HUES48 (cell line): ENCODE data around the gene WNT8B.

ENCODE experiments used
- H3K27ac ChIP-seq: one replicate; pipeline ENCODE4 v1.7.0; 2013; ENCODE audit warnings: low read depth, low read length, inconsistent platforms
- H3K27me3 ChIP-seq: 2 replicates; pipeline ENCODE4 v1.6.1; 2013; ENCODE audit warnings: mild to moderate bottlenecking, low read length; ENCODE audit not compliant: control insufficient read depth, insufficient read depth
- H3K36me3 ChIP-seq: 2 replicates; pipeline ENCODE4 v1.6.1; 2013; ENCODE audit warnings: low read length; ENCODE audit not compliant: control insufficient read depth, insufficient read depth
- H3K4me1 ChIP-seq: 2 replicates; pipeline ENCODE4 v1.6.1; 2013; ENCODE audit warnings: mild to moderate bottlenecking, low read length; ENCODE audit not compliant: control insufficient read depth, insufficient read depth
- H3K4me3 ChIP-seq: 2 replicates; pipeline ENCODE4 v1.5.1; 2013; ENCODE audit warnings: mild to moderate bottlenecking, low read depth, low read length
- H3K9ac ChIP-seq: 2 replicates; pipeline ENCODE4 v1.6.1; 2013; ENCODE audit warnings: mild to moderate bottlenecking, low read depth, low read length, moderate library complexity
- H3K9me3 ChIP-seq: 2 replicates; pipeline ENCODE4 v1.6.1; 2013; ENCODE audit warnings: low read length; ENCODE audit not compliant: control insufficient read depth, insufficient read depth

WNT8B gene

GRCh38 chr10:100504096-100504495 lies 41.3 kb downstream of the WNT8B start:
- Histone ChIP-seq H3K9ac (no peak overlapping the region), H3K27ac (no peak overlapping the region), H3K9me3 (no peaks in the 10 kb centered on the region), H3K36me3 (no peaks in the 10 kb centered on the region), H3K4me1 (no peaks in the 10 kb centered on the region), H3K27me3 (no peaks in the 10 kb centered on the region; the same call in none of the 2 replicates), H3K4me3 (no peak overlapping the region)

GRCh38 chr10:100505164-100505563 lies 42.4 kb downstream of the WNT8B start:
- Histone ChIP-seq H3K4me3 (no peak overlapping the region), H3K27ac (no peak overlapping the region), H3K4me1 (no peaks in the 10 kb centered on the region), H3K9me3 (no peaks in the 10 kb centered on the region), H3K27me3 (no peaks in the 10 kb centered on the region; the same call in none of the 2 replicates), H3K36me3 (no peaks in the 10 kb centered on the region), H3K9ac (no peak overlapping the region)

GRCh38 chr10:100506596-100507356 lies 44.0 kb downstream of the WNT8B start:
- H3K9me3 ChIP-seq = no peaks in the 10 kb centered on the region
- H3K9ac ChIP-seq = no peak overlapping the region
- no peak overlapping the region for H3K4me3 ChIP-seq
- H3K27me3 ChIP-seq = no peaks in the 10 kb centered on the region; the same call in none of the 2 replicates
- H3K4me1 ChIP-seq = no peaks in the 10 kb centered on the region
- H3K36me3 ChIP-seq = no peaks in the 10 kb centered on the region
- H3K27ac ChIP-seq = no peak overlapping the region

GRCh38 chr10:100507357-100507732 lies 44.5 kb downstream of the WNT8B start:
- Histone ChIP-seq H3K4me1 (no peaks in the 10 kb centered on the region), H3K36me3 (no peaks in the 10 kb centered on the region), H3K27me3 (no peaks in the 10 kb centered on the region; the same call in 1 of the 2 replicates), H3K9ac (no peak overlapping the region), H3K4me3 (no peak overlapping the region), H3K27ac (no peak overlapping the region), H3K9me3 (no peaks in the 10 kb centered on the region)

GRCh38 chr10:100508266-100508665 lies 45.5 kb downstream of the WNT8B start:
- H3K9ac ChIP-seq = no peak overlapping the region
- no peak overlapping the region for H3K4me3 ChIP-seq
- no peaks in the 10 kb centered on the region for H3K9me3 ChIP-seq
- no peaks in the 10 kb centered on the region for H3K4me1 ChIP-seq
- H3K27ac ChIP-seq = no peak overlapping the region
- no peaks in the 10 kb centered on the region; the same call in 1 of the 2 replicates for H3K27me3 ChIP-seq
- H3K36me3 ChIP-seq = no peaks in the 10 kb centered on the region

GRCh38 chr10:100508691-100509150 lies 45.9 kb downstream of the WNT8B start:
- Histone ChIP-seq H3K4me3 (no peak overlapping the region), H3K27ac (no peak overlapping the region), H3K9me3 (no peaks in the 10 kb centered on the region), H3K36me3 (no peaks in the 10 kb centered on the region), H3K9ac (no peak overlapping the region), H3K4me1 (no peaks in the 10 kb centered on the region), H3K27me3 (no peaks in the 10 kb centered on the region; the same call in 1 of the 2 replicates)

GRCh38 chr10:100509241-100509840 lies 46.5 kb downstream of the WNT8B start:
- Histone ChIP-seq H3K27ac (no peak overlapping the region), H3K27me3 (no peaks in the 10 kb centered on the region; the same call in 1 of the 2 replicates), H3K4me3 (no peak overlapping the region), H3K36me3 (no peaks in the 10 kb centered on the region), H3K9me3 (no peaks in the 10 kb centered on the region), H3K9ac (no peak overlapping the region), H3K4me1 (no peaks in the 10 kb centered on the region)

- H3K36me3 ChIP-seq = no peaks in the 10 kb centered on the region
- no peak overlapping the region for H3K4me3 ChIP-seq
- no peak overlapping the region for H3K9ac ChIP-seq
- no peaks in the 10 kb centered on the region; the same call in 1 of the 2 replicates for H3K27me3 ChIP-seq
- no peaks in the 10 kb centered on the region for H3K4me1 ChIP-seq
- no peaks in the 10 kb centered on the region for H3K9me3 ChIP-seq
- H3K27ac ChIP-seq = no peak overlapping the region
Observed at GRCh38 chr10:100510533-100511308, 47.9 kb downstream of the WNT8B start.

GRCh38 chr10:100515612-100516011 lies 52.8 kb downstream of the WNT8B start:
- peaks cover 29% of the 10 kb centered on the region for H3K27me3 ChIP-seq
- no peaks in the 10 kb centered on the region for H3K36me3 ChIP-seq
- H3K4me1 ChIP-seq = peaks cover 3% of the 10 kb centered on the region; the same call in 1 of the 2 replicates
- no peak overlapping the region for H3K27ac ChIP-seq
- H3K9me3 ChIP-seq = no peaks in the 10 kb centered on the region
- no peak overlapping the region for H3K4me3 ChIP-seq
- H3K9ac ChIP-seq = no peak overlapping the region

- H3K27me3 ChIP-seq = peaks cover 34% of the 10 kb centered on the region
- no peaks in the 10 kb centered on the region for H3K9me3 ChIP-seq
- no peak overlapping the region for H3K4me3 ChIP-seq
- H3K36me3 ChIP-seq = no peaks in the 10 kb centered on the region
- H3K4me1 ChIP-seq = peaks cover 3% of the 10 kb centered on the region; the same call in 1 of the 2 replicates
- no peak overlapping the region for H3K9ac ChIP-seq
- H3K27ac ChIP-seq = no peak overlapping the region
Observed at GRCh38 chr10:100516847-100517246, 54.0 kb downstream of the WNT8B start.
